Measurements from ENCODE around the gene BABAM2.
"Not testable (repeated sequence)": the region's sequence is repeated elsewhere in the genome, so short reads cannot be mapped to it uniquely, and the experiment has no call there.

GRCh38 chr2:28113771-28114170 lies 223.2 kb downstream of the BABAM2 start:
- not testable (repeated sequence) for TF ChIP-seq CEBPB (IDR thresholded peaks at IDR 0.05; ENCODE audit: low read depth, low read length); RFX5 (IDR thresholded peaks at IDR 0.05; ENCODE audit: low read depth, low read length); CHD1 (IDR thresholded peaks at IDR 0.05; ENCODE audit: low read depth, low read length); POLR2A (IDR thresholded peaks at IDR 0.05; ENCODE audit: low read depth, low read length); MAZ (IDR thresholded peaks at IDR 0.05; ENCODE audit: borderline replicate concordance, low read depth, low read length); FOS (IDR thresholded peaks at IDR 0.05; ENCODE audit: low read depth, low read length); MAFK (IDR thresholded peaks at IDR 0.05; ENCODE audit: low read depth, low read length); SMC3 (IDR thresholded peaks at IDR 0.05; ENCODE audit: low read depth, low read length); MXI1 (IDR thresholded peaks at IDR 0.05; ENCODE audit: borderline replicate concordance, low read depth, low read length); RCOR1 (IDR thresholded peaks at IDR 0.05; ENCODE audit: insufficient replicate concordance, low read length); RAD21 (IDR thresholded peaks at IDR 0.05; ENCODE audit: low read length)
- TF ChIP-seq, protein P1, sequence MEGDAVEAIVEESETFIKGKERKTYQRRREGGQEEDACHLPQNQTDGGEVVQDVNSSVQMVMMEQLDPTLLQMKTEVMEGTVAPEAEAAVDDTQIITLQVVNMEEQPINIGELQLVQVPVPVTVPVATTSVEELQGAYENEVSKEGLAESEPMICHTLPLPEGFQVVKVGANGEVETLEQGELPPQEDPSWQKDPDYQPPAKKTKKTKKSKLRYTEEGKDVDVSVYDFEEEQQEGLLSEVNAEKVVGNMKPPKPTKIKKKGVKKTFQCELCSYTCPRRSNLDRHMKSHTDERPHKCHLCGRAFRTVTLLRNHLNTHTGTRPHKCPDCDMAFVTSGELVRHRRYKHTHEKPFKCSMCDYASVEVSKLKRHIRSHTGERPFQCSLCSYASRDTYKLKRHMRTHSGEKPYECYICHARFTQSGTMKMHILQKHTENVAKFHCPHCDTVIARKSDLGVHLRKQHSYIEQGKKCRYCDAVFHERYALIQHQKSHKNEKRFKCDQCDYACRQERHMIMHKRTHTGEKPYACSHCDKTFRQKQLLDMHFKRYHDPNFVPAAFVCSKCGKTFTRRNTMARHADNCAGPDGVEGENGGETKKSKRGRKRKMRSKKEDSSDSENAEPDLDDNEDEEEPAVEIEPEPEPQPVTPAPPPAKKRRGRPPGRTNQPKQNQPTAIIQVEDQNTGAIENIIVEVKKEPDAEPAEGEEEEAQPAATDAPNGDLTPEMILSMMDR (conservative IDR thresholded peaks at IDR 0.05; ENCODE audit: low read depth, low read length): not testable (repeated sequence)
- TF ChIP-seq, protein P2, sequence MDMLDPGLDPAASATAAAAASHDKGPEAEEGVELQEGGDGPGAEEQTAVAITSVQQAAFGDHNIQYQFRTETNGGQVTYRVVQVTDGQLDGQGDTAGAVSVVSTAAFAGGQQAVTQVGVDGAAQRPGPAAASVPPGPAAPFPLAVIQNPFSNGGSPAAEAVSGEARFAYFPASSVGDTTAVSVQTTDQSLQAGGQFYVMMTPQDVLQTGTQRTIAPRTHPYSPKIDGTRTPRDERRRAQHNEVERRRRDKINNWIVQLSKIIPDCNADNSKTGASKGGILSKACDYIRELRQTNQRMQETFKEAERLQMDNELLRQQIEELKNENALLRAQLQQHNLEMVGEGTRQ (IDR thresholded peaks at IDR 0.05; ENCODE audit: low read depth, low read length): not testable (repeated sequence)
